ENCODE measurements around the gene COPS6.

The COPS6 gene

DNA sequence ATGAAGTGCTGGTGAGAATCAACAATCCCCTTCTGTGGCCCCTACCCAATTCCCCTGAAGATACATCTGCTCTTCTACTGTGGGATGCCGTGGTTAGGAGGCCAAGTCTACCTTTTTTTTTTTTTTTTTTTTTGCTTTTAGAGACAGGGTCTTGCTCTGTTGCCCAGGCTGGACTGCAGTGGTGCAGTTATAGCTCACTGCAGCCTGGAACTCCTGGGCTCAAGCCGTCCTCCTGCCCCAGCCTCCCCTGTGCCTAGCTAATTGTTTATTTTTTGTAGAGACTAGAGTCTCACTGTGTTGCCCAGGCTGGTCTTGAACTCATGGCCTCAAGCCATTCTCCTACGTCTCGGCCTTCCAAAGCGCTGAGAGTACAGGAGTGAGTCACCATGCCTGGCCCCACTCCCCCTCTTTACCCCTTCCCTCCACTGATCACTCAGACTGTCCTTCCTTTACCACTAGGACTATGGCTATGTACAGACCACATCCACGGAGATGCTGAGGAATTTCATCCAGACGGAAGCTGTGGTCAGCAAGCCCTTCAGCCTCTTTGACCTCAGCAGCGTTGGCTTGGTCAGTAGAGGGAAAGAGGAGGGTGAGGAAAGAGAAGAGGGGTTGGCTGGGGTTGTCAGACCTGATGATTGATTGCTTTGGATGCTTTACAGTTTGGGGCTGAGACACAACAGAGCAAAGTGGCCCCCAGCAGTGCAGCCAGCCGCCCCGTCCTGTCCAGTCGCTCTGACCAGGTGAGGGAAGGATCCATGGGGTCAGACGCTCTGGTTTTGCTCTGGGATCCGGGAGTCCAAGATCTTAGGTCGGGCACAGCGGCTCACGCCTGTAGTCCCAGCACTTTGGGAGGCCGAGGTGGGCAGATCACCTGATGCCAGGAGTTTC lies 14.4 kb downstream of the COPS6 start:
- DNase-seq: no peak

DNA sequence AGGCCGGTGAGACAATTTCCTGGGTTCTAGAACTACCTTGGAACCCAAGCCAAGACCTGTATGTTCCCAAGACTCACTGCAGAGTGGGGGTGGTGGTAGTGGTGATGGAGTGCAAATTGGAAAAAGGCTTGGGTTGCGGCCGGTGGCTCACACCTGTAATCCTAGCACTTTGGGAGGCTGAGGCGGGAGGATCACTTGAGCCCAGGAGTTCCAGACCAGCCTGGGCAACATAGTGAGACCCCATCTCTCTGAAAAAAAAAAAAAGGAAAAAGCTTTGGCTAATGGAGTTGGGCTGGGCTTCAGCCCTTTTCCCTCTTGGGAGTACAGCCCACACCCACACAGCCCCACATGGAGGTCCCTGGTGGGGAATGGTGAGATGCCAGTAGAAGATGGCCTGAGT lies 16.8 kb downstream of the COPS6 start:
- DNase-seq: no peak

DNA sequence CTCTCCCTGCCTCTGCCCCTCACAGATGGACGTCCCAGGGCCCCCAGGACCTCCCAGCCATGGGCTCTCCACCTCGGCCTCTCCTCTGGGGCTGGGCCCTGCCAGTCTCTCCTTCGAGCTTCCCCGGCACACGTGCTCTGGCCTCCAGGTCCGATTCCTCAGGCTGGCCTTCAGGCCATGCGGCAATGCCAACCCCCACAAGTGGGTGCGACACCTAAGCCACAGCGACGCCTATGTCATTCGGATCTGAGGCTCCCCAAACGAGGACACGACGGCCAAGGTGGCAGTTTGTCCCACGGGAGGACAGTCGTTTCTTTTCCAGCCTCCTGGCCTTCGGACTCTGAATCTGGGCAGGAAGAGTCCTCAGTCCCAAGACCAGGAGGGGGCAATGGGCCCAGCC lies 17.9 kb downstream of the COPS6 start:
- DNase-seq: no peak

DNA sequence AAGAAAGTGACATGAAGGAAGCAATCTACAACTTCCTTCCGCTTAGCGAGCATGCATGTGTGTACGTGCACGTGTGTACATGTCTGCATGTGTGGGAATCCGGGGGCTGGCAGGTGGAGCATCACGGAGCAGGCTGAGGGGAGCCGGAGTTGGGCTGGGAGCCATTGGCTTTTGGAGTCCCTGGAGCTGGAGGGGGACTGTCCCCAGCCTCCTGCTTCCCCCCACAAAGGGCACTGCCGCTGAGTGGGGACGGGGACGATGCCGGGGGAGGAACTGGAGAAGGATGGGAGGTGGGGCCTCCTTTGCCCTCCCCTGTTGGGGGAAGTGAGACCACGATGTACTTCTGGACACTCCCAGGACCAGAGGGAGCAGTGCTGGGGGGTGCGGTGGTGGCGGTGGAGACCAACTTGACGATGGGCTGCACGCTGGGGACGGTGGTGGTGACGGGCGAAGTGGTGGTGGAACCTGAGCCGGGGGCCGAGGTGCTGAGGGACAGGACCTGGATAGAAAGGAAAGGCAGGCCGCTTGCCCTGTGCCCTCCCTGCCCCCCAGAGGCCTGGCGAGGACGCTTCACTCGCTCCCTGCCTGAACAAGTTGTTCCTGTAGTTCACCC lies 18.5 kb downstream of the COPS6 start:
- no peak for DNase-seq

DNA sequence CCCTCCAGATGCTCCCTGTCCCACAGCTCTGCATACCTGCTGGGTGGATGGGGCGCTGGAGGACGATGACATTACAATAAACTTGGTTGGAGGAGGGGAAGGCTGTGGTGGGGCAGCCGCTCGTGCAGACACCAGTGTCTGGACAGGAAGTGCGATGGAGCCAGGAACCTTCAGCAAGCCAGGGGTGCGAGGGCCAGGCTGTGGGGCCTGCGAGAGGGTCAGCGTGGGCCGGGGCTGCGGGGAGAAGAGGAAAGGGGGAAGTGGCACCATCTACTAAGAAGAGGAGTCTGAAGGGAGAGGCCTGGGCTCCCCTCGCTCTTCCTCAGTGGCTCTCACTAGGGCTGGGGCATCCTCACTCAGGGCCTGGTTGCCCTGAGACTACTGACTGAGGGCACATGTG lies 19.1 kb downstream of the COPS6 start:
- DNase-seq: no peak

DNA sequence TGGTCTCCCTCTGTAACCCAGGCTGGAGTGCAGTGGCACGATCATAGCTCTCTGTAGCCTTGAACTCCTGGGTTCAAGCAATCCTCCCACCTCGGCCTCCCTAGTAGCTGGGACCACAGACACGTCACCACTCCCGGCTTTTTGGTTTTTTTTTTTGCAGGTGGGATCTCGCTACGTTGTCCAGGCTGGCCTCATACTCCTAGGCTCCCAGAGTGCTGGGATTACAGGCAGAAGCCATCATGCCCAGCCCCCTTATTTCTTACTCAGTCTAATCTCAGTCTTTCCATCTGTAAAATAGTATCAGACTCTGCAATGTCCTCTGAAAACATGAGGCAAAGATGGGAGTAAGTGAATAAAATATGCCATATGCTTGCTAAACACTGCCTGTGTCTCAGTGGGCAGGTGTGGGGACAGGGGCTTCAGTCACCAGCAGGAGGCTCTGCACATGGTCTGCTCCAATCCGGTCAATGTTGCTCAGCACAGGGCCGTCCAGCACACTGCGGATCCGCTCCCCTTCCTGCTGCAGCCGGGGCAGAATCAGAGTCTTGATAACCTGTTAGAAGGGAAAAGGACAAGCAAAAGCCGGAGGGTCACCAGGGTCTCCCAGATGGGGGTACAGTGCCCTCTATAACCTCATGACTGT lies 20.9 kb downstream of the COPS6 start:
- no peak for DNase-seq

DNA sequence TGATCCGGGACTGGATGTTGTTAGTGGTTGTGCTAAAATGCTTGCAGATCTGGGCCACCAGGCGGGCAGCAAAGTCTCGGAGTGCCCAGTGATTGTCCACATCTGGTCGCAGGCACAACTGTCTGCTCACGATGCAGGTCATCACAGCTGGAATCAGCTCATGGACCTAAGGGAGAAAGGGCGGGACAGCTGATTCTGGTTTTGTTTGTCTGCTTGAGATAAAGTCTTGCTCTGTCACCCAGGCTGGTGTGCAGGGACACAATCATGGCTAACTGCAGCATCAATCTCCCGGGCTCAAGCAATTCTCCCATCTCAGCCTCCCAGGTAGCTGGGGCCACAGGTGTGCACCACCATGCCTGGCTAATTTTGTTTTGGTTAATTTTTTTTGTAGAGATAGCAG lies 22.4 kb downstream of the COPS6 start:
- no peak for DNase-seq

DNA sequence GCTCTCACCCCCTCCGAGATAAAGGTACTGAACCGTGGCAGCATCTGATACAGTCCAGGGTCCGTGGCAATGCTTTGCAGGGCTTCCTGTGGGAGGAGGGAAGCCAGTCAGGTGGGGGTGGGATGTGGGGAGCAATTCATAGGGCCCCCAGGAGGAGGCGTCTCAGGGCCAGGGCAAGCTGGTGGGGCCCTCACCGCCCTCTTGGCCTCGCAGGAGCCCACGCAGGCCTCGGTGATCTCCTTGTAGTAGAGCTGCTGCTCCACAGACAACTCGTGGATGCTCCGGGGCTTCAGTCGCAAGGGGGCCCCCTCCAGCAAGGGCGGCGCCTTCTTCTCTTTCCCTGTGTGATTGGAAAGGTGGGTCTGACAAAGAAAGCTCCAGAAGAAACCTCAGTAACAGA lies 23.1 kb downstream of the COPS6 start:
- no peak for DNase-seq

DNA sequence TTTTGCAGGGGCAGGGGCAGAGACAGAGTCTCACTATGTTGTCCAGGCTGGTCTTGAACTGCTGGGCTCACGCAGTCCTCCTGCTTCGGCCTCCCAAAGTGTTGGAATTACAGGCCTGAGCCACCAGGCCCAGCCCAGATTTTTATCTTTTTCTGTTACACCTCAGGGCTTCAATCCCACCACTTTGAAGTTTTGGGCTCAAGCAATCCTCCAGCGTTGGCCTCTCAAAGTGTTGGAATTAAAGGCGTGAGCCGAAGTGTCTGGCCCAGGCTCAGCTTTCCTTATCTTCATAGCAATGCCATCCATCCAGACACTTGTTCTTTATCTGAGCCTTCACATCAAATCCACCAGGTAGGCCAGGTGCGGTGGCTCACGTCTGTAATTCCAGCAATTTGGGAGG lies 26.3 kb downstream of the COPS6 start:
- no peak for DNase-seq

DNA sequence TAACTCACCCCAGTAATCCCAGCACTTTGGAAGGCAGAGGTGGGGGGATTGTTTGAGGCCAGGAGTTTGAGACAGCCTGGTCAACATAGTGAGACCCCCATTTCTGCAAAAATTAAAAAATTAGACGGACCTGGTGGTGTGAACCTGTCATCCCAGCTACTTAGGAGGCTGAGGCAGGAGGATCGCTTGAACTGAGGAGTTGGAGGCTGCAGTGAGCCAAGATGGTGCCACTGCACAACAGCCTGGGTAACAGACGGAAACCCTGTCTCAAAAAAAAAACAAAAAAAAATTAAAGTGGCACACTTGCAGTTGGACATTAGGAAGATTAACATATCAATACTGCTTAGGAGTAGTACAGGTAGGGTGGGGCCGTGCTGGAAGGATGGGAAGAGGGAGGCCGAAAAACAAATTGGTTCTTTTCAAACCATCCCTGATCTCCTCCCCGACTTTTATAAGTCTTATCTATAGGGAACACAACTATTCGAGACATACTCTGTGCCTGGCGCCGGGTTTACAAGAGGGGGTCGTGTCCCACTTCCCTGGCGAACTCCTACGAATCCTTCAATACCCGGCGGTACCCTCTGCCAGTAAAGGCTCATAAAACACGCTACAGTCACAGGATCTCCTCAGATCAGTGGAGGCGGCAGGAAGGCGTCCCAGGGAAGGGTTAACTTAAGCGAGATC lies 29.8 kb downstream of the COPS6 start:
- no peak for DNase-seq

DNA sequence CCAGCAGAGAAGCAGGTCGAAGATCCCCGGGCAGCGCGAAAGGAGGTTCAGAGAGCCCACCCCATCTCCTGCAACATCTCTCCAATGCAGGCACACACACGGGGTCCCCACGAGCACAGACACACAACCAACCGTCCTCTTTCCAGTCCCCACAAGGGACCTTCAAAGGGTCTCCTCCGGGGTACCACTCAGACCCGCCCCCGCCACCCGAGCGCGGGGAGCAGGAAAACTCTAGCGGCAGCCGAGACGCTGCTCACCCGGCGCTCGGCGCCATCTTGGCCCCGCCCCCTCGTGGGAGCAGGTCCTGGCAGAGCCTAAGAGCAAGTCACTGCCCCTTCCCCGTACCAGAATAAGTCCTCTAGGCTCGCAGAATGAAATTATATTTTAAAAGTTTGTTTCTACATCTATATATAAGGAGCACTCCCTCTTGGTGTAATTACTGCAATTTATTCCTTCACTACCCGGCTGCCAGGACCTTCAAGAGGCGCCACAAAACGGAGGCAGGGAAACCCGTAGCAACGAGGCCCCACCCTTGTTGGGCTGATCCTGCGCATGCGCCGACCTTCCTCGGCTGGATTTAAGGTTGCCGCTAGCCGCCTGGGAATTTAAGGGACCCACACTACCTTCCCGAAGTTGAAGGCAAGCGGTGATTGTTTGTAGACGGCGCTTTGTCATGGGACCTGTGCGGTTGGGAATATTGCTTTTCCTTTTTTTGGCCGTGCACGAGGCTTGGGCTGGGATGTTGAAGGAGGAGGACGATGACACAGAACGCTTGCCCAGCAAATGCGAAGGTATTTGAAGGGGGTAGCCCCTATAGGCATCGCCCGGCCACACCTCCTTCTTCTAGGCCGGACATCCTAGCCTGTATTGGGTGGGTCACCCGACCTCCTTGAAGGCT lies 30.6 kb downstream of the COPS6 start, which contains the start of the genes CNPY4 and TAF6:
Gene CNPY4, plus strand, starts transcription at position 563 of the 898 bp plus-strand sequence. Its CDS starts 111 bp downstream, at position 674.
Gene TAF6, minus strand, starts transcription at position 287 of the 898 bp plus-strand sequence. CDS start 5,149 bp downstream, outside the sequence.
- peak; percentile 98 for DNase-seq

DNA sequence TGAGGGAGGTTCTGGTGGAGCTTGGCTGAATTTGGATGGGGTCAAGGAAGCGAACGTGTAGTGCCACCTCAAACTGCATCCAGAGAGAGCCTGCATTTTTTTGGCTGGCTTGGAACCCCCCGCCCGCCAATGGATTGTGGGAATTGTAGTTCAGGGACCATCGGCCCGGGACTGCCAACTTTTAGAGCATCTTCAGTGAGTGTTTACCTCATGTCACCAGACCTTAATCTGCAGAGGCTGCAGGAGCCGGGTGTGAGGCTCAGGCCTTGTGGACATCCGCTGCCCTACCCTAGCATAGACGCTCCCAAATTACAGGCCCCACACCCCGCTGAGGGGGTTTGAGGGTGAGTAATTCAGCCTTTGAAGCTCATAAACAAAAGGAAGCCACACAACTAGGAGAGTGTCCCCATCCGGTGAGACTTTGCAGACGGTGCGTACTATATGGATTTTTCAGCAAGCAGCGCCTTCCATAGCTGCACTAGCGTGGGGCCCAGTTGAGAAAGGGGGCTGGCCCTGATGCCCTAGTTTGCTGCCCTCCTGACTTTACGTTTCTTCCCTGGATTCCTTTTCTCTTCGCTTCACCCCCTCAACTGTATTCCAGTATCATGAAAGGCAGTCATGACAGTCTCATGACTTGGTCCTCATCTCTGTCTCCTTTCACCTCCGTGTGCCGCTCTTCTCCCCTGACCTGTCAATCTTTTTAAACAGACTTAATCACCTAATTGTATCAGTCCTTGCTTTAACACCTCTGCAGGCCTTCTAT lies 31.4 kb downstream of the COPS6 start:
- DNase-seq: peak; percentile 81

DNA sequence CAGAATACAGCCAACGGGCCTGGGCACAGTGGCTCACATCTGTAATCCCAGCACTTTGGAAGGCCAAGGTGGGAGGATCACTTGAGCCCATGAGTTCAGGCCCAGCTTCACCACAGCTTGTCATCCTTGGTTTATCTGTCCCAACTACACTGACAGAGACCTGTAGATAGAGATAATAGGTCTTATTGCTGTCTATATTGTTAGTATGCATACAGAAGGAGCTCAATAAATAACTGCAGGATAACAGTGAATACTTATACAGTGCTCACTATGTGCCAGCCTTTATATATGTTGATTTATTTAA lies 31.9 kb downstream of the COPS6 start:
- DNase-seq: no peak

DNA sequence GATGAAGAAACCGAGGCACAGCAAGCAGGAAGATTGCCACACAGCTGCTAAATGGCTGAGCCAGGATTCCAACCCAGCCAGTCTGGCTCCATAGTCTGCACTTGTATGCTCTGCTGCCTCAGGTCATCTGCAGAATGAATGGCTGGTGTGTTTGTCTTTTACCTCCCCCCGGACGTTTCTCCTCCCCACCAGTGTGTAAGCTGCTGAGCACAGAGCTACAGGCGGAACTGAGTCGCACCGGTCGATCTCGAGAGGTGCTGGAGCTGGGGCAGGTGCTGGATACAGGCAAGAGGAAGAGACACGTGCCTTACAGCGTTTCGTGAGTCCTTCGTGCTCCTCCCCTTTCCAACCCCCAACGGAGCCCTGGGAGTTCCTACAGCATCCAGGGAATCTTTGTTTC lies 33.3 kb downstream of the COPS6 start:
- no peak for DNase-seq

DNA sequence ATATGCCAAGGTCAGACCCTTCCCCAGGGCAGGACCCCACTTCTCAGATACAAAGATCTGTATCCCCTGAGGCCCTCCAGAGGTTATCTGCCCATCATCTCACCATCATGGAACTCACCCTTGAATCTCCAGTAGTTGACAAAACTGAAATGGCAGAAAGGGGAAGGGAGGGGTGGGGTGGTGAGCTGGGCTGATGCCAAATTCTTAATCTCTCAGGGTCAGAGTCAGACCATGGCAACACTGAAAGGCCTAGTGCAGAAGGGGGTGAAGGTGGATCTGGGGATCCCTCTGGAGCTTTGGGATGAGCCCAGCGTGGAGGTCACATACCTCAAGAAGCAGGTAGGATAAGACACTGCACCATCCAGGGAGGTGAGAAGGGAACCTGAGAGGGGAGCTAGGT lies 33.8 kb downstream of the COPS6 start:
- no peak for DNase-seq

DNA sequence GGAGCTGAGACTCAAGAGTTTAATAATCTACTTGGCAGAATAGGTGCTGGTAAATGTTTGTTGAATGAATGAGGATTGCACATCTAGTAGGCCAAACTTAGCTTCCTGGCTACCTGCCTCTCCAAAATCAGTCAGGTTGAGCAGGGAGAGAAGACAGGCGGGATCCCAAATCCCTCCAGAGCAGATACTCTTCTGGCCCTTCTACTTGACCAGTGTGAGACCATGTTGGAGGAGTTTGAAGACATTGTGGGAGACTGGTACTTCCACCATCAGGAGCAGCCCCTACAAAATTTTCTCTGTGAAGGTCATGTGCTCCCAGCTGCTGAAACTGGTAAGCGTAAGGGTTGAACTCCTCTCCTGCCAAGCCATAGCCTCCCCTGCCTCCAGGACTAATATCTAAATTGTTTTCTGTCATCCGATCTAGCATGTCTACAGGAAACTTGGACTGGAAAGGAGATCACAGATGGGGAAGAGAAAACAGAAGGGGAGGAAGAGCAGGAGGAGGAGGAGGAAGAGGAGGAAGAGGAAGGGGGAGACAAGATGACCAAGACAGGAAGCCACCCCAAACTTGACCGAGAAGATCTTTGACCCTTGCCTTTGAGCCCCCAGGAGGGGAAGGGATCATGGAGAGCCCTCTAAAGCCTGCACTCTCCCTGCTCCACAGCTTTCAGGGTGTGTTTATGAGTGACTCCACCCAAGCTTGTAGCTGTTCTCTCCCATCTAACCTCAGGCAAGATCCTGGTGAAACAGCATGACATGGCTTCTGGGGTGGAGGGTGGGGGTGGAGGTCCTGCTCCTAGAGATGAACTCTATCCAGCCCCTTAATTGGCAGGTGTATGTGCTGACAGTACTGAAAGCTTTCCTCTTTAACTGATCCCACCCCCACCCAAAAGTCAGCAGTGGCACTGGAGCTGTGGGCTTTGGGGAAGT lies 35.8 kb downstream of the COPS6 start:
- no peak for DNase-seq

DNA sequence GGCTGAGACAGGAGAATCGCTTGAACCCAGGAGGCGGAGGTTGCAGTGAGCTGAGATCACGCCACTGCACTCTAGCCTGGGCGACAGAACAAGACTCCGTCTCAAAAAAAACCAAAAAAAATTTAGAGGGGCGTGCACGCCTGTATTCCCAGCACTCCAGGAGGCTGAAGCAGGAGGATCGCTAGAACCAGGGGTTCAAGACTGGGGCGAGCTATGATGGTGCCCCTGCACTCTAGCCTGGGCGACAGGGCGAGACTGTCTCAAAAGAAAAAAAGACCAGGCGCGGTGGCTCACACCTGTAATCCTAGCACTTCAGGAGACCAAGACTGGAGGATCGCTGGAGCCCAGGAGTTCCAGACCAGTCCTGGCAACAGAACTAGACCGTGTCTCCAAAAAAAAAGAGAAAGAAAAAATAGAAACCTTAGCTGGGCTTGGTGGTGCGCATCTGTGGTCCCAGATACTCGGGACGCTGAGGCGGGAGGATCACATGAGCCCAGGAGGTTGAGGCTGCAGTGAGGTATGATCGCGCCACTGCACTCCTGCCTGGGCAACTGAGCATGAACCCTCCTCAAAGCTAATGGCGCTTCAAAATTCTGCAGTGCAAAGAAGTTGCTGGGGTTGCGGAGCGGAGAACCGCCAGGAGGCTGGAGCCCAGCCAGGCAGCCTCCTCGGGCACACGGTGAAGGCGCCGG lies 37.6 kb downstream of the COPS6 start:
- no peak for DNase-seq

DNA sequence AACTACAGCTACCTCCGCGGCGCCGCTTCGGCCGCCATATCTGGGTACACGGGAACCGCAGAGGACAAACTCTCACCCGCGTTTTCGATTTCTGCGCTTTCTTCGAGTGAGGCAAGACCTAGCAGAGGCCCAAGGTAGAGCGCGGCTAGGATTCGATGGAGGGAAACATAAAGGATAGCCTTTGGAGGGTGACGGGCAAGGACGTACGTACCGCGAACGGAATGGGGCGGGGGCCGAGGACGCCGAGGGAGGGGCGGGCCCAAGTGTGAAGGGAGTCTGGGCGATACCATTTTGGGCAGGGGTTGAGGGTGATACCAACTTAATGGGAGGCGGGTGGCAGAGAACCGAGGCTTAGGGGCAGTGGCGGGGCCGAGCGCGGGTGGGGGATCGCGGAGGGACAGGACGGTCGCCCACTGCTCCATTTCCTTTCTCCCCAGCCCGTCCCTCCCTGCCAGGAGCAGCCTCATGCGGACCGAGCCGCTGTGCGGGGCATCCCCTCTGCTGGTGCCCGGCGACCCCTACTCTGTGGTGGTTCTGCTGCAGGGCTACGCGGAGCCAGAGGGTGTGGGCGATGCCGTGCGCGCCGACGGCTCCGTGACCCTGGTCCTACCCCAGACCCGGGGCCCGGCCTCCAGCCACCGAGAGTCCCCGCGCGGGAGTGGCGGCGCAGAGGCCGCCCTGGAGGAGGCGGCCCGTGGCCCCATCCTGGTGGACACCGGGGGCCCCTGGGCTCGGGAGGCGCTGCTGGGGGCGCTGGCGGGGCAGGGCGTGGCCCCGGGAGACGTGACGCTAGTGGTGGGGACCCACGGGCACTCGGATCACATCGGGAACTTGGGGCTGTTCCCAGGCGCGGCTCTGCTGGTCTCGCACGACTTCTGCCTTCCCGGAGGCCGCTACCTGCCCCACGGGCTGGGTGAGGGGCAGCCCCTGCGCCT lies 38.4 kb downstream of the COPS6 start, which contains the start of gene MBLAC1:
Gene MBLAC1, plus strand, starts transcription at position 37 of the 935 bp plus-strand sequence. Its CDS starts 429 bp downstream, at position 466.
- DNase-seq: peak; percentile 94

All from CD4-positive, alpha-beta T cell treated with Interleukin-17A for 4 hours (primary cell).